ENCODE data around the gene SLCO4A1.
"Not testable (repeated sequence)": the region's sequence is repeated elsewhere in the genome, so short reads cannot be mapped to it uniquely, and the experiment has no call there.

SLCO4A1 gene

GRCh38 chr20:62679978-62680589, 37.8 kb downstream of the SLCO4A1 start:
- in situ Hi-C loops (cut with MboI; ENCODE audit: low sequenced_read_pairs) = no loop called here

- in situ Hi-C loops (cut with MboI; ENCODE audit: low sequenced_read_pairs) = no loop called here
Observed at GRCh38 chr20:62682912-62683517, 40.7 kb downstream of the SLCO4A1 start.

- in situ Hi-C loops (cut with MboI; ENCODE audit: low sequenced_read_pairs) = not testable (repeated sequence)
Observed at GRCh38 chr20:62683660-62684322, 41.5 kb downstream of the SLCO4A1 start.

- in situ Hi-C loops (cut with MboI; ENCODE audit: low sequenced_read_pairs) = no loop called here
Observed at GRCh38 chr20:62684981-62685380, 42.7 kb downstream of the SLCO4A1 start.

- in situ Hi-C loops (cut with MboI; ENCODE audit: low sequenced_read_pairs) = no loop called here
Observed at GRCh38 chr20:62685781-62686555, 43.7 kb downstream of the SLCO4A1 start.

- in situ Hi-C loops (cut with MboI; ENCODE audit: low sequenced_read_pairs) = no loop called here
Observed at GRCh38 chr20:62686869-62687830, 44.8 kb downstream of the SLCO4A1 start.

- in situ Hi-C loops (cut with MboI; ENCODE audit: low sequenced_read_pairs) = no loop called here
Observed at GRCh38 chr20:62688083-62688482, 45.8 kb downstream of the SLCO4A1 start.

GRCh38 chr20:62688855-62689460, 46.7 kb downstream of the SLCO4A1 start:
- in situ Hi-C loops (cut with MboI; ENCODE audit: low sequenced_read_pairs) = no loop called here

GRCh38 chr20:62689861-62690260, 47.6 kb downstream of the SLCO4A1 start:
- in situ Hi-C loops (cut with MboI; ENCODE audit: low sequenced_read_pairs) = no loop called here

GRCh38 chr20:62690261-62690820, 48.0 kb downstream of the SLCO4A1 start:
- in situ Hi-C loops (cut with MboI; ENCODE audit: low sequenced_read_pairs) = no loop called here

- in situ Hi-C loops (cut with MboI; ENCODE audit: low sequenced_read_pairs) = no loop called here
Observed at GRCh38 chr20:62691487-62691886, 49.2 kb downstream of the SLCO4A1 start.

- in situ Hi-C loops (cut with MboI; ENCODE audit: low sequenced_read_pairs) = no loop called here
Observed at GRCh38 chr20:62692176-62692575, 49.9 kb downstream of the SLCO4A1 start.

GRCh38 chr20:62692801-62693523, 50.7 kb downstream of the SLCO4A1 start:
- in situ Hi-C loops (cut with MboI; ENCODE audit: low sequenced_read_pairs) = no loop called here

GRCh38 chr20:62693524-62693922, 51.2 kb downstream of the SLCO4A1 start:
- in situ Hi-C loops (cut with MboI; ENCODE audit: low sequenced_read_pairs) = no loop called here

- in situ Hi-C loops (cut with MboI; ENCODE audit: low sequenced_read_pairs) = no loop called here
Observed at GRCh38 chr20:62694106-62694505, 51.8 kb downstream of the SLCO4A1 start.

GRCh38 chr20:62694868-62695267, 52.6 kb downstream of the SLCO4A1 start:
- in situ Hi-C loops (cut with MboI; ENCODE audit: low sequenced_read_pairs) = no loop called here

GRCh38 chr20:62695448-62696414, 53.4 kb downstream of the SLCO4A1 start:
- in situ Hi-C loops (cut with MboI; ENCODE audit: low sequenced_read_pairs) = no loop called here

- in situ Hi-C loops (cut with MboI; ENCODE audit: low sequenced_read_pairs) = no loop called here
Observed at GRCh38 chr20:62696434-62696957, 54.2 kb downstream of the SLCO4A1 start.

Data from hTERT RPE-1 (cell line).